A549 (cell line): ENCODE measurements around the gene ATG13. TPM values are rescaled to one million over a fixed set of nuclear protein-coding genes. Genes with fewer than 3 reads are reported as not detected.

Source experiments
- ATAC-seq, 2 experiments: fragments of 200-7000 bp in 1 of 2; fragments of >200 bp in 1 of 2; cut with Nextera tagmentation in 1 of 2; cut with Tn5 transposase in 1 of 2; 3 replicates each; pipeline versions ENCODE4 v1.8.0 to v1.9.1; 2018 to 2020; ENCODE audit warnings: mild to moderate bottlenecking in 1 of 2, moderate library complexity in 1 of 2
- CTCF ChIA-PET: fragments of 300-600 bp; sonication (Branson Sonifier 250); formaldehyde crosslinking; extraction: SDS; loops from one replicate; lab custom pipeline; 2021; ENCODE audit warnings: antibody characterized with exemption, inconsistent platforms; lab: Yijun Ruan, JAX
- POLR2A ChIA-PET: fragments of 350-600 bp; formaldehyde crosslinking; extraction: SDS; loops from one replicate; lab custom pipeline; 2021; ENCODE audit warnings: antibody characterized with exemption, inconsistent platforms; lab: Yijun Ruan, JAX
- DNase-seq, 2 experiments: peaks; one replicate each; pipeline versions ENCODE4 v3.0.0 to v3.0.0-alpha.2; 2011 to 2016; ENCODE audit warnings: low read depth in 1 of 2, low spot score in 1 of 2
- FAIRE-seq: peaks from 2 replicates; lab custom pipeline; 2011; peaks lifted over from hg19 to GRCh38; lab: Jason Lieb, UNC
- H3K27ac ChIP-seq, 2 experiments: fragments of >200 bp; sonication (Bioruptor Twin); formaldehyde crosslinking; 3 replicates each; pipeline ENCODE4 v1.5.1; 2016 to 2017
- H3K4me1 ChIP-seq: fragments of >200 bp; sonication (Bioruptor Twin); formaldehyde crosslinking; 3 replicates; pipeline ENCODE4 v1.6.1; 2016
- H3K4me2 ChIP-seq: fragments of >200 bp; sonication (Bioruptor Twin); formaldehyde crosslinking; 3 replicates; pipeline ENCODE4 v1.6.1; 2016
- H3K4me3 ChIP-seq: fragments of >200 bp; sonication (Bioruptor Twin); formaldehyde crosslinking; 3 replicates; pipeline ENCODE4 v1.5.1; 2016
- H3K9me3 ChIP-seq: fragments of >200 bp; sonication (Bioruptor Twin); formaldehyde crosslinking; 3 replicates; pipeline ENCODE4 v1.6.1; 2016
- BHLHE40 ChIP-seq: IDR thresholded peaks from 2 replicates; pipeline ENCODE4 v1.6.1; 2012; ENCODE audit warnings: low read depth, low read length, inconsistent platforms
- CBX2 ChIP-seq: fragments of 200-600 bp; sonication (generic); IDR thresholded peaks from 2 replicates; pipeline ENCODE4 v1.6.1; 2016; ENCODE audit warnings: low read depth, mild to moderate bottlenecking, borderline replicate concordance
- CBX8 ChIP-seq: fragments of 200-600 bp; sonication (generic); IDR thresholded peaks from 2 replicates; pipeline ENCODE4 v1.6.1; 2016
- CHD2 ChIP-seq: fragments of 150-350 bp; IDR thresholded peaks from 2 replicates; pipeline ENCODE4 v1.6.1; 2014; ENCODE audit warnings: low read length; ENCODE audit not compliant: partially characterized antibody
- EHMT2 ChIP-seq: fragments of 200-600 bp; sonication (generic); IDR thresholded peaks from 2 replicates; pipeline ENCODE4 v1.6.1; 2016; ENCODE audit warnings: antibody characterized with exemption, low read depth, mild to moderate bottlenecking, moderate library complexity
- FOSB ChIP-seq: fragments of 250-450 bp; sonication (Bioruptor Pico); IDR thresholded peaks from 2 replicates; pipeline ENCODE4 v1.5.0; 2020; ENCODE audit warnings: mild to moderate bottlenecking, moderate library complexity
- FOSL2 ChIP-seq, 2 experiments: fragments of 450-650 bp in 1 of 2; fragments of >200 bp in 1 of 2; sonication (Bioruptor Twin) in 1 of 2; formaldehyde crosslinking; IDR thresholded peaks; 2 replicates each; pipeline versions ENCODE4 v1.5.0 to v1.6.1; 2016 to 2020; ENCODE audit warnings: mild to moderate bottlenecking in 1 of 2, moderate library complexity in 1 of 2
- HDAC2 ChIP-seq: fragments of 200-600 bp; sonication (generic); IDR thresholded peaks from 2 replicates; pipeline ENCODE4 v1.6.1; 2016
- HEYL ChIP-seq: fragments of 250-450 bp; sonication (Bioruptor Pico); IDR thresholded peaks from 2 replicates; pipeline ENCODE4 v1.8.0; 2021; ENCODE audit warnings: mild to moderate bottlenecking, moderate library complexity
- HOXA7 ChIP-seq: fragments of 250-450 bp; sonication (Bioruptor Pico); IDR thresholded peaks from 2 replicates; pipeline ENCODE4 v1.5.0; 2020; ENCODE audit warnings: mild to moderate bottlenecking, moderate library complexity
- HOXB13 ChIP-seq: fragments of 250-450 bp; sonication (Bioruptor Pico); IDR thresholded peaks from 2 replicates; pipeline ENCODE4 v1.5.0; 2020; ENCODE audit warnings: low read depth, mild to moderate bottlenecking, moderate library complexity
- JUNB ChIP-seq: fragments of >200 bp; sonication (Bioruptor Twin); formaldehyde crosslinking; IDR thresholded peaks from 2 replicates; pipeline ENCODE4 v1.6.1; 2016
- MYC ChIP-seq: IDR thresholded peaks from 2 replicates; pipeline ENCODE4 v1.6.1; 2012; ENCODE audit warnings: mild to moderate bottlenecking, inconsistent platforms, low read length, improper control_type of control experiment, borderline replicate concordance
- NPAS2 ChIP-seq: fragments of 250-450 bp; sonication (Bioruptor Pico); IDR thresholded peaks from 2 replicates; pipeline ENCODE4 v1.8.0; 2022; ENCODE audit warnings: mild to moderate bottlenecking, moderate library complexity, borderline replicate concordance
- POLR2AphosphoS2 ChIP-seq: conservative IDR thresholded peaks from 2 replicates; pipeline ENCODE4 v1.6.1; 2012; ENCODE audit warnings: low read length, improper control_type of control experiment, inconsistent platforms
- RCOR1 ChIP-seq: fragments of 150-350 bp; IDR thresholded peaks from 2 replicates; pipeline ENCODE4 v1.6.1; 2014; ENCODE audit warnings: antibody characterized with exemption, low read length, low read depth
- SREBF2 ChIP-seq: fragments of 450-650 bp; IDR thresholded peaks from 2 replicates; pipeline ENCODE4 v1.6.1; 2014; ENCODE audit warnings: mild to moderate bottlenecking, moderate library complexity
- TP53 ChIP-seq: fragments of 250-450 bp; sonication (Bioruptor Pico); IDR thresholded peaks from 2 replicates; pipeline ENCODE4 v1.5.0; 2021; ENCODE audit warnings: mild to moderate bottlenecking, moderate library complexity
- ZC3H11A ChIP-seq: fragments of 450-650 bp; IDR thresholded peaks from 2 replicates; pipeline ENCODE4 v1.6.1; 2014; ENCODE audit warnings: antibody characterized with exemption, mild to moderate bottlenecking
- WGBS: methylation state at CpG from one replicate; pipeline ENCODE4 v1.1.6; 2017; ENCODE audit errors: missing lambda C conversion rate; 5-methylcytosine and 5-hydroxymethylcytosine counted together
- polyA plus RNA-seq, 4 experiments: library from polyadenylated mRNA; depleted of rRNA in 3 of 4; stranded (reverse); fragments of >200 nt; fragmentation: RNase III in 1 of 4; extraction: RNeasy Plus Mini Kit Qiagen cat#74134 plus additional on column Dnase treatment in 1 of 4; gene quantifications; 2 replicates in 3 of 4; 3 replicates in 1 of 4; pipeline ENCODE4 v1.2.3, GENCODE V29; 2011 to 2017
- TF ChIP-seq, protein P1 (sequence below): fragments of >200 bp; sonication (Bioruptor Twin); formaldehyde crosslinking; IDR thresholded peaks from 3 replicates; pipeline ENCODE4 v1.5.1; 2016
- TF ChIP-seq, protein P2 (sequence below): fragments of 150-350 bp; IDR thresholded peaks from 2 replicates; pipeline ENCODE4 v1.6.1; 2014; ENCODE audit warnings: low read depth, mild to moderate bottlenecking, low read length

Gene ATG13
- polyA plus RNA-seq, 2 of the 4 experiments (the other 2 are of a cell fraction): 39.5 to 58.6 TPM

- TF ChIP-seq MYC: no peak
Observed at GRCh38 chr11:46696212-46696558, 78.8 kb downstream of the ATG13 start (continued).

GRCh38 chr11:46697303-46697702, 80.0 kb downstream of the ATG13 start:
- ChIA-PET CTCF (interaction anchor here (1.7 to 2.1 kb wide), 2 partner anchors 10 to 13 kb away, joined by 5 to 9 read pairs; no protein-coding TSS in a partner anchor), POLR2A (no interaction called here)
- Histone ChIP-seq H3K4me1 (peaks cover 19% of the 10 kb centered on the region; the same call in 2 of the 3 replicates), H3K4me2 (no peak overlapping the region), H3K4me3 (no peak overlapping the region), H3K27ac (no peak overlapping the region), H3K9me3 (no peaks in the 10 kb centered on the region)
- TF ChIP-seq, protein P1, sequence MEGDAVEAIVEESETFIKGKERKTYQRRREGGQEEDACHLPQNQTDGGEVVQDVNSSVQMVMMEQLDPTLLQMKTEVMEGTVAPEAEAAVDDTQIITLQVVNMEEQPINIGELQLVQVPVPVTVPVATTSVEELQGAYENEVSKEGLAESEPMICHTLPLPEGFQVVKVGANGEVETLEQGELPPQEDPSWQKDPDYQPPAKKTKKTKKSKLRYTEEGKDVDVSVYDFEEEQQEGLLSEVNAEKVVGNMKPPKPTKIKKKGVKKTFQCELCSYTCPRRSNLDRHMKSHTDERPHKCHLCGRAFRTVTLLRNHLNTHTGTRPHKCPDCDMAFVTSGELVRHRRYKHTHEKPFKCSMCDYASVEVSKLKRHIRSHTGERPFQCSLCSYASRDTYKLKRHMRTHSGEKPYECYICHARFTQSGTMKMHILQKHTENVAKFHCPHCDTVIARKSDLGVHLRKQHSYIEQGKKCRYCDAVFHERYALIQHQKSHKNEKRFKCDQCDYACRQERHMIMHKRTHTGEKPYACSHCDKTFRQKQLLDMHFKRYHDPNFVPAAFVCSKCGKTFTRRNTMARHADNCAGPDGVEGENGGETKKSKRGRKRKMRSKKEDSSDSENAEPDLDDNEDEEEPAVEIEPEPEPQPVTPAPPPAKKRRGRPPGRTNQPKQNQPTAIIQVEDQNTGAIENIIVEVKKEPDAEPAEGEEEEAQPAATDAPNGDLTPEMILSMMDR: no peak
- no peak for TF ChIP-seq TP53
- no peak for TF ChIP-seq CBX8
- no peak for TF ChIP-seq JUNB
- no peak for TF ChIP-seq EHMT2
- TF ChIP-seq NPAS2 (CRISPR knock-in tag): no peak
- no peak for TF ChIP-seq FOSL2 (IDR thresholded peaks at IDR 0.05)
- no peak for TF ChIP-seq FOSL2 (CRISPR knock-in tag; IDR thresholded peaks at IDR 0.05)
- no peak for TF ChIP-seq RCOR1
- TF ChIP-seq HEYL (CRISPR knock-in tag): no peak
- no peak for TF ChIP-seq HOXB13 (CRISPR knock-in tag)
- TF ChIP-seq CHD2: no peak
- TF ChIP-seq FOSB (CRISPR knock-in tag): no peak
- DNase-seq (no peak), FAIRE-seq (no peak), ATAC-seq (no peak)
- WGBS: 88% methylated on average over 3 of the region's 3 CpGs

- TF ChIP-seq FOSL2 (IDR thresholded peaks at IDR 0.05): no peak
- TF ChIP-seq FOSL2 (CRISPR knock-in tag; IDR thresholded peaks at IDR 0.05): no peak
- no peak for TF ChIP-seq POLR2AphosphoS2
- no peak for TF ChIP-seq BHLHE40
- TF ChIP-seq CBX2: no peak
- no peak for TF ChIP-seq SREBF2
- TF ChIP-seq, protein P2, sequence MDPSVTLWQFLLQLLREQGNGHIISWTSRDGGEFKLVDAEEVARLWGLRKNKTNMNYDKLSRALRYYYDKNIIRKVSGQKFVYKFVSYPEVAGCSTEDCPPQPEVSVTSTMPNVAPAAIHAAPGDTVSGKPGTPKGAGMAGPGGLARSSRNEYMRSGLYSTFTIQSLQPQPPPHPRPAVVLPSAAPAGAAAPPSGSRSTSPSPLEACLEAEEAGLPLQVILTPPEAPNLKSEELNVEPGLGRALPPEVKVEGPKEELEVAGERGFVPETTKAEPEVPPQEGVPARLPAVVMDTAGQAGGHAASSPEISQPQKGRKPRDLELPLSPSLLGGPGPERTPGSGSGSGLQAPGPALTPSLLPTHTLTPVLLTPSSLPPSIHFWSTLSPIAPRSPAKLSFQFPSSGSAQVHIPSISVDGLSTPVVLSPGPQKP: no peak
- no peak for TF ChIP-seq CHD2
- TF ChIP-seq HDAC2: no peak
- no peak for TF ChIP-seq HOXA7 (CRISPR knock-in tag)
- TF ChIP-seq ZC3H11A: no peak
- H3K27ac ChIP-seq: no peak overlapping the region
- H3K4me2 ChIP-seq: no peak overlapping the region
- CTCF ChIA-PET: interaction anchor here (2.1 kb wide), 1 partner anchor 11 kb away, joined by 9 read pairs; no protein-coding TSS in a partner anchor
- no peak for FAIRE-seq
- POLR2A ChIA-PET: no interaction called here
- DNase-seq: no peak
- no peak for ATAC-seq
- peaks cover 23% of the 10 kb centered on the region; the same call in 2 of the 3 replicates for H3K4me1 ChIP-seq
- H3K9me3 ChIP-seq: no peaks in the 10 kb centered on the region
- H3K4me3 ChIP-seq: no peak overlapping the region
- WGBS: 61% methylated on average over 2 of the region's 2 CpGs
Observed at GRCh38 chr11:46697723-46698122, 80.4 kb downstream of the ATG13 start.
